GM19455 (cell line): ENCODE measurements around the gene MRPL42.
"Not testable (repeated sequence)": the region's sequence is repeated elsewhere in the genome, so short reads cannot be mapped to it uniquely, and the experiment has no call there.

Source experiments
- ATAC-seq: cut with Tn5 transposase; IDR thresholded peaks from one replicate; pipeline ENCODE4 v1.9.1; 2021; ENCODE audit not compliant: unreplicated experiment

Gene MRPL42

GRCh38 chr12:93467351-93468007, at the start of gene MRPL42:
MRPL42 (plus strand) TSS chr12:93467514; CDS start chr12:93469286, 1,772 bp downstream.
- peak; percentile 91 for ATAC-seq

GRCh38 chr12:93417967-93418480, 49.3 kb upstream of the MRPL42 start:
- ATAC-seq: no peak

- ATAC-seq: no peak
These were observed 47.8 kb upstream of the MRPL42 start for GRCh38 chr12:93419388-93420034.

DNA sequence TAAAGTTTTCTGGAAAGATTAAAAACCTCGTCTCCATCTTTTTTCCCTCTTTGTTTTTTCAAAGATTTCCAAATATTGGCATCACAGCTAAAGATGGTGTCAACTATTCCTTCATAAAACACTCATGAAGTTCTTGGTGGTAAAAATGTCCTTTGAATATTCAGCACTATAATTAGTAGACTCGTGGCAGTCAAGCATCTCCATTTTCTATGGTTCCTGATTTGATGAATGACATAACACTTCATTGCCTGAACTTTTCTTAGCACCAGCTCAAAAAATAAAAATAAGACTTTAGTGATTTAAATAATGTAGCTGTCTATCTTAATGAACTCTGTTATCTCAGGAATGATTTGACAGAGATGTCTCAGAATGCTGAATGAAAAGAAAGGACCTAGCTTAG, 45.3 kb upstream of the MRPL42 start:
- ATAC-seq: no peak

- ATAC-seq: no peak
These were observed 41.4 kb upstream of the MRPL42 start for GRCh38 chr12:93425736-93426411.

- no peak for ATAC-seq
These were observed 40.9 kb upstream of the MRPL42 start for GRCh38 chr12:93426412-93426805.

DNA sequence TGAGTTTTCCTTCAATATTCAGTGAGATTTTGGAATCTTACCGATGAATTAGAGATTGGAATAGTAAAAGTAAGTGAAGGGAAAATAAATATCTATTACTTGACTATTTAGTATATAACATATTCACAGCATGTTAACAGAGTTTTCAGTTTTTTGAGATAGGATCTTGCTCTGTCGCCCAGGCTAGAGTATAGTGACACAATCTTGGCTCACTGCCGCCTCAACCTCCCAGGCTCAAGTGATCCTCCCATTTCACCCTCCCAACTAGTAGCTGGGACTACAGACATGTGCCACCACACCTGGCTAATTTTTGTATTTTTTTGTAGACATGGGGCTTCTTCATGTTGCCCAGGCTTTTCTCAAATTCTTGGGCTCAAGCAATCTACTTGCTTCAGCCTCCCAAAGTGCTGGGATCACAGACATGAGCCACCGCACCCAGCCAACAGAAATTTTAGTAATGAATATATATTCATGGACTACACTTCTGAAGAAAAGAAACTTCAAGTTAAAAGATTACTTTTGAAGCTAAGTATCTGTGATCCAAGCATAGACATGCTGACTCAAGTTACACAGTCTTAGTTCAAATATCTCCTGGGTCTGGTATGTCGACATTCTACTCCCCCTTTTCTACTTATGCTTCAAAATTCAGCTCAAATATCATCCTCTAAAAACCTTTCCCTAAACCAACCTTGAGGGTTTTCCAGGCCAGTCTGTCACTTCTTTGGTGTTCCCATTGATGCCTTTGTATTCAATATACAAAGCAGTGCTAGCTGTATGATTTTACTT, 39.3 kb upstream of the MRPL42 start:
- no peak for ATAC-seq

DNA sequence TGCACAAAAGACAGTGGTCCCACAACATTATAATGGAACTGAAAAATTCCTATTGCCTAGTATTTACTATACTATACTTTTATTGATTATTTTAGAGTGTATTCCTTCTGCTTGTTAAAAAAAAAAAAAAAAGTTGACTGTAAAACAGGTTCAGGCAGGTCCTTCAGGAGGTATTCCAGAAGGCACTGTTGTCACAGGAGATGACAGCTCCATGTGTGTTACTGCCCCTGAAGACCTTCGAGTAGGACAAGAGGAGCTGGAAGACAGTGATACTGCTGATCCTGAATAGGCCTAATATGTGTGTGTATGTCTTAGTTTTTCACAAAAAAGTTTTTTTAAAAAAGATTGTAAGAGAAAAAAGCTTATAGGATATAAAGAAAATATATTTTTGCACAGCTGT, 37.9 kb upstream of the MRPL42 start:
- no peak for ATAC-seq

GRCh38 chr12:93429852-93430251, 37.5 kb upstream of the MRPL42 start:
- ATAC-seq: no peak

DNA sequence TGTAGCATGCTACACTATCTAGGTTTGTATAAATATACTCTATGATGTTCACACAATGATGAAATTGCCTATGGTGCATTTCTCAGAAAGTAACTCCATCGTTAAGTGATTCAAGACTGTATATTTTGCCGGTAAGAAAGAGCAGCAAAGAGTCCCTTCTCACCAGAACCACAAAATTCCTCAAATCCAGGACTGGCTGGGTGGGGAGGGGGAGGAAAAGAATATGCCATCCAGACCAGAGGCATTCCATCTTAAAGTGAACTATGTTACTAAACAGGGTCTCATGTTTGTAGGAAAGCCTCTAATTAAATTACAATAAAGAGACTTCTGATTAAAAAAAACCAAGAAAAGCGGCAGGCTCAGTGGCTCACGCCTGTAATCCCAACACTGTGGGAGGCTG, 37.0 kb upstream of the MRPL42 start:
- no peak for ATAC-seq

GRCh38 chr12:93432031-93432430, 35.3 kb upstream of the MRPL42 start:
- ATAC-seq: not testable (repeated sequence)

GRCh38 chr12:93434256-93434865, 33.0 kb upstream of the MRPL42 start:
- no peak for ATAC-seq

- ATAC-seq: no peak
These were observed 28.9 kb upstream of the MRPL42 start for GRCh38 chr12:93438266-93439050.

DNA sequence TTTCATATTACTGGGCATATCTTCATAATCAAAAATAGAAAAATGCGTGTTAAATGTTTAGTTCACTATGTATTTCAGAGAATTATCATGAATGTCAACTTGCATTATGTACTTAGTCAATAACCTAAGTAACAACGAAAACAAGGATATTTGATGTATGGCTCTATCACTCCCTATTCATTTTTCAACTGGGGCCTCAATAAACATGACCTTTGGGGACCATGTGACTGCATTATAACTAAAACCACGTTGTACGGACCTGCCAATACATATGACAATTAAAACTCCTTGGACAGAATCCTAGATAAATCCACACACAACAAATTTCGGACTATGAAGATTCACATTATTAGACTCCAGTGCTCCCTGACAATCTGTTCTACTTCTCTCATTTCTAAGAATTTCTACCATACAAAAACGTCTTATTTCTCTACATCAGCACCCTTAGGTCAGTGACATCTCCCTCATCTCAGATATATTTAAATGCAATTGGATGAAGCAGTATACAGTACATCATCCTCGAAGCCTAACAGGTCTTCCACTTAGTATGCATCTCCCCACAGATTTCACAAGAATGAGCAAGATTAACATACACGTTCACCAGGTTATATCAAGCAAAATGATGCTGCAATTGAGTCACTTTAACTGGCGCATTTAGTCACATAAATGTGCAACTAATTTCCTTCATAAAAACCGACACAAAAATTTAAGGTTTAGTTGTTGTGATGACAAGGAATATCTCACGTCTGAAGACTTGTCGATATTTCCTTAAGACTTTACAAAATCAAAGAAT, 27.1 kb upstream of the MRPL42 start:
- ATAC-seq: no peak

DNA sequence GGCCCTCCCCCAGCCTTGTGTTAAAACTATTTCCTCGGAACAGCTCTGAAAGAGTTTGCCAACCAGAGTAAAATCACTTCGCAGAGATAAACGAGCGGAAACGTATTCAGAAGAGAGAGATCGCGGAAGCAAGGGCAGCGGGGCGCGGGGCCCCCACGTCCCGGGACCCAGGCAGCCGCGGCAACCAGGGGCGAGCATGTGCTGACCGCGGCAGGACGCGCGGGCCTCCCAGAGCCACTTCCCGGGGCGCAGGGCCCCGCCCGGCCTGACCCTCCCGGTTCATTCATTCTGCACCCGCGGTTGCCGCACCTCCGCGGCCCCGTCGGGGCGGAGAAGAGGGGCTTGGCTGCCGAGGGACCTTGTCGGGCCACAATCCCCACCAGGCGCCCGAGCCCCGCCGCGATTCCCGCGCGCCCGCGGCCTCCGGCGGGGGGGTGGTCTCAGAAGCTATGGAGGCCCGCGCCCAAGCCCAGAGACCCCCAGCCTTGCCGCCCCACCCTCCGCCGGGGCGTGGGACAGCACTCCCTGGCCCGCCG, 26.2 kb upstream of the MRPL42 start:
- peak; percentile 12 for ATAC-seq

DNA sequence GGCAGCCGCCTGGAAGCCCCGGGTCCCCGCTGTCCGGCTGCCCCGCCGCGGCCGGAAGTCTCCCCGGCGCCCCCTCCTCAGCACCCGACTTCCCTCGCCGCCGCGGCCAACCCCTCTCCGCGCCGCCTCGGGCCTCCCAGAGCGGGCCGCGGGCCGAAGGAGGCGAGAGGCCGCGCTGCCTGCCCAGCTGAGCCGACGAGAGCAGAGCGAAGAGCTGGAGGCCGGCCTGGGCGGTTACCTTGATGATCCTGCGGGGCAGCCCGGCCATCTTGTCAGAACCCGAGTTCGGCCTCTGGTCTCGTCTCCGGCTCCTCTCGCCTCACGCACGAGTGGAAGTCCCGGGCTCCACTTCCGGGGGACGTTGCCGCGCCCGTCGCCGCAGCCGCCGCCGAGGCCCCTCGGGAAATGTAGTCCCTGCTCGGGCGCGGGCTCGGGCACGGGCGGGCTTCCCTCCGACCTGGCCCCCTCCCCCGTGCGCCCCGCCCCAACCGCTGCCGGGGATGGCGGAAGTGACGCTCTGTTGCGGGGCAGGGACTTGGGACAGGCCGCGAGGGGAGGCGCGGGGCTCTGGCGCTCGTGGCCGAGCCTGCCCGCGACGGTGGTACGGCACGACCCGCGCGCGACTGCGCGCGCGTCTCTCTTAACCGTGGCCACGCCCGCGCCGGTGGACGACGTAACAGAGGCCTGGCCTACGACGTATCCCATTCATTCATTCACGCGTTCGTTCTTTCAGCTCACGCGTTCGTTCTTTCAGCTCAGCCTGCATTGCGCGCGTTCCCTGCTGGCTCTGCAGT, 25.5 kb upstream of the MRPL42 start, which contains the start of gene UBE2N:
UBE2N (minus strand) TSS at position 331 of the 794 bp plus-strand sequence; CDS start at position 268, 63 bp downstream.
- ATAC-seq: peak; percentile 77

DNA sequence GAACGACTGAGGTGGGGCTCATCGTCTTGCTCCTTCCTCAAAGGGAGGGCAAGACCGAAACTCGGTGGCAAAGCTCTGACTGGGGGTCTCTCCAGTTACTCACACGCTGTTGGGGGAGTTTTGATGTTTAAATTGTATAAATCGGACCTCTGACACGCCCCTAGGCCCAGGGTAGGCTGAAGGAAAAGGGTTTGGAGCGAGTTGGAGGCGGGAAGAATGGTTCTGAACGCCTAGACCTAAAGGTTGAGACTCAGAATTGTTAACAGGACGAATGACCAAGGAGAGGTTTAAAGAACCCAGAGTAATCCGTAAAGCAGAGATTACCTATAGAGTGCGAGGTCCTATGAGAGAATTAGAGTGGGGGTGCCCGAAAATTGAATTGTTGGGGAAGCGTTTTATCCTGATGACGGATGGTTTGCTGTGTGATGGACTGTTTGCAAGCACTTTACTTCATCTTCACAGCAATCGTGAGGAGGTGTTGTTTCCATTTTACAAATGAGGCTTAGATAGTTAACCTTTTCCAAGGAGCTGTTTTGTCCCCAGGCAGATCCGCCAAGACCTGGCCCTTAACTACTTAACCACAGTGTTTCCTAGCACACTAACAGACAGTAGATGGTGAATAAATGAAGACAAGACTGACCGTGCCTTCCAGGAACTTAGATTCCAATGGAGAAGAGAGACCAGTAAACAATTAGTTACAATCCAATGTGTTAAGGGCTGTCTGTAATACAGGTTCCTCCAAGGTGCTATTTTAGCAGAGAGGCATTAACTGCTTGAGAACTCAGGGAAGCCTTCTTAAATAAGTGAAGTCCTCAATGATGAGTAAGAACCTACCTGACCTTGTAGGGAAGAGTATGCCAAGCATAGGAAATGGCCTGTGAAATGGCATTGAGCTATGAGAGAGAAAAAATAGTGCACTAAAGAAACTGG, 24.6 kb upstream of the MRPL42 start:
- ATAC-seq: no peak
